Measurements from ENCODE around the gene UBE2M.

The UBE2M gene

DNA sequence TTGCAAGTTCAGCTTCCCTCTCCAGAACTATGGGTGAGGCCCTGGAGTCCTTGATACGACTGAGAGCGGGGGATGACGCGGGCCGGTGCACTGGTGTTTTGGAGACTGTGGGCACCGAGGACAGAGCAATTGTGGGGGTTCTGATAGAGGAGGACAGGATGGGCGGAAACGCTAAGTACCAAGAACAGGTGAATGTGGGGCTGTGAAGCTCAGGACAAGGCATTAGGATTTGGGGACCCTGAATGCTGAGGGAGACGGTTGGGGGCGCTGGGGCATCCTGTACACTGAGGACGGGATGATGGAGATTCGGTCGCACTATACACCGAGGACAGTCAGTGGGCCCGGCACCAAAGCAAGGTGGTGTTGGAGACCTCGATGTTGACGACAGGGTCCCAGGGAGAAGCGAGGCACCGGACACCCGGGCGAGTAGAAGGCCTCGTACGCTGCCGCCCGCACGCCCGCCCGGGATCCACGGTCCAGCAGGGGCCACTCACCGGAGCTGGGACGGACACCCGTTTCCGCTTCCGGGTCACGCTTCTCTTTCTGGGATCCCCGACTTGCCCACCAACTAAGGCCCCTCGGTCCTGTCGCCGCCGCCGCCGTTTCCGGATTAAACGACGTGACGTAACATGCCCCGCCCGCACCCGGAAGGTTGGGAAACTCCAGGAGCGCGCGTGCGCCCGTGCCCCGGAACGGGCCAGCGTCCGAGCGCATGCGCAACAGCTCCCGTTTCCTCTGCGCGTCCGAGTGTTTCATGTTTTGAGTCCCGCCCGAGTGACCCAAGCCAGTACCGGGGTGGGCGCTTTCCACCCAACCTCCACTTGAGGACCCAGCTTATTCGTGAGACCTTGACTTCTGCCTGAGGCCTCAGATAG is 3.7 kb downstream of the UBE2M start, which contains the start of gene CHMP2A:
CHMP2A (minus strand) TSS at position 612 of the 875 bp plus-strand sequence. CDS start 893 bp downstream, outside the sequence.
- Histone ChIP-seq H3K4me1 (ENCODE audit: control insufficient read depth in 1 of 2, insufficient read depth in 1 of 2, low read depth in 1 of 2, low read length in 1 of 2) (peaks cover 43 to 47% of the 10 kb centered on the region in 2 experiments), H3K4me3 (ENCODE audit: low read depth in 1 of 2, low read length in 1 of 2) (peak within 1 kb of the TSS; percentile 84 to 95), H3K36me3 (peaks cover 64% of the 10 kb centered on the region), H3K9me3 (no peaks in the 10 kb centered on the region), H3K27me3 (no peaks in the 10 kb centered on the region), H3K27ac (peak within 1 kb of the TSS; percentile 100)
- TF ChIP-seq, protein P1, sequence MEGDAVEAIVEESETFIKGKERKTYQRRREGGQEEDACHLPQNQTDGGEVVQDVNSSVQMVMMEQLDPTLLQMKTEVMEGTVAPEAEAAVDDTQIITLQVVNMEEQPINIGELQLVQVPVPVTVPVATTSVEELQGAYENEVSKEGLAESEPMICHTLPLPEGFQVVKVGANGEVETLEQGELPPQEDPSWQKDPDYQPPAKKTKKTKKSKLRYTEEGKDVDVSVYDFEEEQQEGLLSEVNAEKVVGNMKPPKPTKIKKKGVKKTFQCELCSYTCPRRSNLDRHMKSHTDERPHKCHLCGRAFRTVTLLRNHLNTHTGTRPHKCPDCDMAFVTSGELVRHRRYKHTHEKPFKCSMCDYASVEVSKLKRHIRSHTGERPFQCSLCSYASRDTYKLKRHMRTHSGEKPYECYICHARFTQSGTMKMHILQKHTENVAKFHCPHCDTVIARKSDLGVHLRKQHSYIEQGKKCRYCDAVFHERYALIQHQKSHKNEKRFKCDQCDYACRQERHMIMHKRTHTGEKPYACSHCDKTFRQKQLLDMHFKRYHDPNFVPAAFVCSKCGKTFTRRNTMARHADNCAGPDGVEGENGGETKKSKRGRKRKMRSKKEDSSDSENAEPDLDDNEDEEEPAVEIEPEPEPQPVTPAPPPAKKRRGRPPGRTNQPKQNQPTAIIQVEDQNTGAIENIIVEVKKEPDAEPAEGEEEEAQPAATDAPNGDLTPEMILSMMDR (IDR thresholded peaks at IDR 0.05): peak; percentile 36

DNA sequence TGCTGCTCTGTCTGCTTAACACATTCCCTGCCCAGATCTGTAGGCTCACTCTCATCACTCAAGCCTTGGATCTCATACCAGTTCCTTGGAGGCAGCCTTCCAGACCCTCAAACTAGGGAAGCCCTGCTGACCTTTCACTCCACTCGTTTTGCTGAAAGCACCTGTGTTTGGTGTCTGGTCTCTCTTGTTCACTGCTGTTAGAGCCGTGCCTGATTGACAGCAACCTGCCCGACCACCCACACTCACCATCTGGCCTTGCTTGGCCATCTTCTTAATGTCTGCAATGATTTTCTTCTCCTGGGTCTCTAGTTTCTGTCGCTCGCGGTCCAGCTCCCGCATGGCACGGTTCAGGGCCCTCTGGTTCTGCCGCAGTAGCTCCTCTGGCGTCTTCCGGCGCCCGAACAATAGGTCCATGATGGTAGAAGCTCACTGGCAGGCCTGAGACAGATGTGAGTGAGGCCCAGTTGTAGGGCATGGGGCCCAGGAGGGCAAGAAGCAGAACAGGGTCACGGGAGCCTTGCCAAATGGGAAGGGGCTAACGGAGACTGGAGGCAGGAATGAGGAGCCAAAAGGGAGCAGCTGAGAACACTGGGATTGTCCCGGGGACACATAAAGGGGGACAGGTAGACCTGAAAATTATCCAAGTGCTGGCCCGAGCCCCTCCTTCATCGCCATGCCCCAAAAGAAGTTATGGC is 4.5 kb downstream of the UBE2M start:
- TF ChIP-seq, protein P1 (IDR thresholded peaks at IDR 0.05): no peak
- Histone ChIP-seq H3K4me3 (ENCODE audit: low read depth in 1 of 2, low read length in 1 of 2) (peak overlapping the region; percentile 84 to 95), H3K9me3 (no peaks in the 10 kb centered on the region), H3K4me1 (ENCODE audit: control insufficient read depth in 1 of 2, insufficient read depth in 1 of 2, low read depth in 1 of 2, low read length in 1 of 2) (peaks cover 38 to 41% of the 10 kb centered on the region in 2 experiments), H3K27ac (peak overlapping the region; percentile 100), H3K27me3 (no peaks in the 10 kb centered on the region), H3K36me3 (peaks cover 72% of the 10 kb centered on the region)

DNA sequence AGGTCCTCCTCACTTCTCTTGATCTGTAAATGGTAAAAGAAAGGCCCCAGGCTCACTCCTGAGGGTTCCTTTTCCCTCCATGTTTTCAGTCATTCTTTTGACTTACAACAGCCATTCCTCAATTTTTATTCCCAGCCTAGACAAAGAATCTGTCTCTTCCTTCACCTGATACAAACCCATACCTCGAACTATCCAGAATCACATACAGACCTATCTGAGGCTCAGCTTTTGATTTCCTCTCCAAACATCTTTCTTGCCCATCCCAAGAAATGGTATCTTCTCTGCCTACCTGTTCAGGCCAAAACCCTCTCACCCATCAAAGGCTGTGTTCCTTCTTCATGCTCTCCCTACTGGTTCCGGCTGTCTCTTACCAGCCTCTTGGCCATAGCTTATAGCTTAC is 5.8 kb downstream of the UBE2M start:
- Histone ChIP-seq H3K36me3 (peaks cover 85% of the 10 kb centered on the region), H3K4me1 (ENCODE audit: control insufficient read depth in 1 of 2, insufficient read depth in 1 of 2, low read depth in 1 of 2, low read length in 1 of 2) (peaks cover 36 to 37% of the 10 kb centered on the region in 2 experiments), H3K4me3 (ENCODE audit: low read depth in 1 of 2, low read length in 1 of 2) (no peak overlapping the region), H3K27me3 (no peaks in the 10 kb centered on the region), H3K27ac (peak overlapping the region; percentile 52), H3K9me3 (no peaks in the 10 kb centered on the region)
- TF ChIP-seq, protein P1 (IDR thresholded peaks at IDR 0.05): no peak

DNA sequence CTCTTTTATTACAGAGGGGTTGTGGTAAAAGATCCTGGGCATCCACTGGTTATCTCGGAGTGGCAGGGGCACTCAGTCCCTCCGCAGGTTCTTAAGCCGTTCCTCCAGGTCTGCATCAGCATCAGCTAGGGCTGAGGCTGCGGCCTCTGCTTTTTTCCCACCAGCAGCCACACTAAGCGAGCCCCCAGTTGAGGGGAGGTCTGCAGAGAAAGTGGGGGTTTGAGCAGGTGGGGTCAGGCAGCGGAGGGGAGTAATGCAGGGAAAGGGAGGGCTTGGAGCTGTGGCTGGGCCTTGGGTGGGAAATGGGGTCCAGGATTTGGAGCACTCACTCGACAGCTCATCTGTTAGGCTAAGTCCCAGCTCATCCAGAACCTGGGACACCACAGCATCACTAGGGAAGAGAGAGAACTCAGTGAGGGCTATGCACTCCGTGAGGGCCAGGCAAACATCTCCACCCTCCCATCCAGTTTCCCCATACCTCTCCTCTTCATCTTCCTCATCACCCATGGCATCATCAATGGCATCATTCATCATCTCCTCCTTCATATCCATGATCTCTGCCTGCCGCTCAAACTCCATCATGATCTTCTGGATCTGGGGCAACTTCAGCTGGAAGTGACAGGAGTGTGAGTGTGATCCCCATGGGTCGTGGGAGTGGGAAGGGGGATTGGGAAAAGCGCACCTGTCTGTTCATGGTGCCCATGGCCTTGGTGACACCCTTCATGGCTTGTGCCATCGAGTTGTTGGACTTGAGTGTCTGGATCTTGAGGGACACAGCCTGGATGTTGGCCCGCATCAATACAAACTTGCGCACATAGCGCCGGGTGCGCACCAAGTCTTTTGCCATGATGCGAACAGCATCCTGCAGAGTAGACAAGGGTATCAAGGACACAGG is 6.6 kb downstream of the UBE2M start:
- TF ChIP-seq, protein P1 (IDR thresholded peaks at IDR 0.05): no peak
- Histone ChIP-seq H3K27ac (peak overlapping the region; percentile 52), H3K4me1 (ENCODE audit: control insufficient read depth in 1 of 2, insufficient read depth in 1 of 2, low read depth in 1 of 2, low read length in 1 of 2) (peaks cover 28 to 35% of the 10 kb centered on the region in 2 experiments)

DNA sequence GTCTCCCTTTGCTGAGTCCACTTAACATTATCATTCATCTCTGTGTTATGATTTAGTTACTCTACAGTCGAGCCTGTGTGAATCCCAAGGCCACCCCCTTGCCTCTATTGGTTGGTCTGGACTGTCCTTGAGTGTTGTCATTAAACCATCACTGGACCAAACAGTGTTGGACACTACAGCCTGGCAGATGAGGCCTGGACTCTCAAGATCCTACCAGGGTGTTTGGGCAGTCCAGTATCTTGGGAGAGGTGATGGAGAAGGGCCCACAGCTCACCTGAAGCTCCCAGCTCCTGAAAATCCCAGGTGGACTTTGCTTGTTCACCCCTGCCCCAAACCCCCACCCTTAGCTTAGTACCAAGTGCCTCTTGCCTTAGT is 7.3 kb downstream of the UBE2M start:
- Histone ChIP-seq H3K9me3 (no peaks in the 10 kb centered on the region), H3K4me1 (ENCODE audit: control insufficient read depth in 1 of 2, insufficient read depth in 1 of 2, low read depth in 1 of 2, low read length in 1 of 2) (peaks cover 27 to 35% of the 10 kb centered on the region in 2 experiments), H3K4me3 (ENCODE audit: low read depth in 1 of 2, low read length in 1 of 2) (no peak overlapping the region), H3K27me3 (no peaks in the 10 kb centered on the region), H3K36me3 (peaks cover 79% of the 10 kb centered on the region), H3K27ac (peak overlapping the region; percentile 51)
- TF ChIP-seq, protein P1 (IDR thresholded peaks at IDR 0.05): no peak

More for the DNA sequence above, 6.6 kb downstream of the UBE2M start:
- no peaks in the 10 kb centered on the region for H3K9me3 ChIP-seq
- no peak overlapping the region for H3K4me3 ChIP-seq (ENCODE audit: low read depth in 1 of 2, low read length in 1 of 2)
- H3K27me3 ChIP-seq: no peaks in the 10 kb centered on the region
- peaks cover 86% of the 10 kb centered on the region for H3K36me3 ChIP-seq
